K562 (cell line): ENCODE measurements around the gene SMIM35. TPM values are rescaled to one million over a fixed set of nuclear protein-coding genes. Genes with fewer than 3 reads are reported as not detected.

ENCODE experiments used
- BMI1 ChIP-seq: fragments of 150-350 bp; IDR thresholded peaks from 2 replicates; pipeline ENCODE4 v1.6.1; 2014; ENCODE audit warnings: low read length
- BRD4 ChIP-seq: fragments of 200-600 bp; sonication (generic); IDR thresholded peaks from 2 replicates; pipeline ENCODE4 v1.6.1; 2017; ENCODE audit warnings: inconsistent platforms
- CAMTA2 ChIP-seq: fragments of 250-450 bp; sonication (Bioruptor Pico); conservative IDR thresholded peaks from 2 replicates; pipeline ENCODE4 v1.5.1; 2022
- DLX4 ChIP-seq: fragments of 250-450 bp; sonication (Bioruptor Pico); IDR thresholded peaks from 2 replicates; pipeline ENCODE4 v1.6.1; 2021; ENCODE audit warnings: mild to moderate bottlenecking
- HDAC3 ChIP-seq: fragments of 450-650 bp; IDR thresholded peaks from 2 replicates; pipeline ENCODE4 v1.6.1; 2018; ENCODE audit warnings: borderline replicate concordance, mild to moderate bottlenecking, moderate library complexity; ENCODE audit not compliant: partially characterized antibody
- HNRNPL ChIP-seq: fragments of 200-400 bp; formaldehyde crosslinking; IDR thresholded peaks from 2 replicates; pipeline ENCODE4 v1.6.1; 2017; ENCODE audit warnings: low read depth, mild to moderate bottlenecking, low read length
- IRF2 ChIP-seq: sonication (generic); formaldehyde crosslinking; IDR thresholded peaks from 2 replicates; pipeline ENCODE4 v1.8.1; 2022; ENCODE audit warnings: mild to moderate bottlenecking, missing genetic modification reagents
- MCM7 ChIP-seq, 2 experiments: fragments of 450-650 bp; IDR thresholded peaks; 2 replicates each; pipeline ENCODE4 v1.6.1; 2016 to 2018
- MXD1 ChIP-seq: fragments of 250-450 bp; sonication (Bioruptor Pico); IDR thresholded peaks from 2 replicates; pipeline ENCODE4 v1.8.0; 2021; ENCODE audit warnings: borderline replicate concordance, mild to moderate bottlenecking, moderate library complexity; ENCODE audit not compliant: poor library complexity, severe bottlenecking
- NCOA1 ChIP-seq: fragments of 450-650 bp; IDR thresholded peaks from 2 replicates; pipeline ENCODE4 v1.6.1; 2016; ENCODE audit warnings: low read depth
- RB1 ChIP-seq: fragments of 450-650 bp; IDR thresholded peaks from 2 replicates; pipeline ENCODE4 v1.6.1; 2017; ENCODE audit warnings: low read depth, mild to moderate bottlenecking
- RUNX1 ChIP-seq: sonication (generic); IDR thresholded peaks from 2 replicates; pipeline ENCODE4 v1.6.1; 2016; ENCODE audit warnings: antibody characterized with exemption, low read depth
- SMARCA5 ChIP-seq: fragments of 450-650 bp; IDR thresholded peaks from 2 replicates; pipeline ENCODE4 v1.6.1; 2016
- SMARCE1 ChIP-seq: fragments of 450-650 bp; IDR thresholded peaks from 2 replicates; pipeline ENCODE4 v1.7.1; 2016; ENCODE audit warnings: mild to moderate bottlenecking
- SREBF2 ChIP-seq: sonication (generic); formaldehyde crosslinking; IDR thresholded peaks from 2 replicates; pipeline ENCODE4 v1.4.0; 2020; ENCODE audit warnings: mild to moderate bottlenecking, missing genetic modification reagents
- SUPT5H ChIP-seq: fragments of 450-650 bp; IDR thresholded peaks from 2 replicates; pipeline ENCODE4 v1.6.1; 2016
- YY1 ChIP-seq, 3 experiments: IDR thresholded peaks; 2 replicates each; pipeline ENCODE4 v1.6.1; 2011; ENCODE audit warnings: low read length in 2 of 3, mild to moderate bottlenecking in 2 of 3, moderate library complexity in 2 of 3, borderline replicate concordance in 1 of 3, control low read depth in 1 of 3, low read depth in 1 of 3; ENCODE audit not compliant: insufficient read depth in 3 of 3, insufficient replicate concordance in 2 of 3, control insufficient read depth in 1 of 3, insufficient read length in 1 of 3; ENCODE audit errors: extremely low read depth in 1 of 3
- ZNF280B ChIP-seq: fragments of 250-450 bp; sonication (Bioruptor Pico); IDR thresholded peaks from 2 replicates; pipeline ENCODE4 v1.5.1; 2021; ENCODE audit warnings: mild to moderate bottlenecking
- ZNF316 ChIP-seq: fragments of 450-650 bp; IDR thresholded peaks from 2 replicates; pipeline ENCODE4 v1.6.1; 2016
- polyA plus RNA-seq, 8 experiments: library from polyadenylated mRNA; depleted of rRNA in 4 of 8; stranded (reverse) in 5 of 8; unstranded in 3 of 8; fragments of >200 nt; fragmentation: Nextera tagmentation in 2 of 8; fragmentation: Illumina TruSeq in 1 of 8; extraction: Ambion mirVana in 2 of 8; extraction: Trizol in 1 of 8; gene quantifications; 2 replicates each; pipeline versions ENCODE4 v1.2.1 to v1.2.3, GENCODE V29; 2011 to 2014; ENCODE audit warnings: inconsistent platforms in 1 of 8, missing spikeins in 1 of 8
- total RNA-seq, 7 experiments: library from RNA; depleted of rRNA in 6 of 7; stranded (reverse); fragments of >200 nt in 6 of 7; fragmentation: Illumina TruSeq in 2 of 7; extraction: Trizol in 2 of 7; gene quantifications; 2 replicates each; pipeline versions ENCODE4 v1.2.1 to v1.2.3, GENCODE V29; 2011 to 2021; ENCODE audit warnings: low replicate concordance in 1 of 7
- TF ChIP-seq, protein P1 (sequence below): fragments of 250-450 bp; sonication (Bioruptor Pico); IDR thresholded peaks from 2 replicates; pipeline ENCODE4 v1.9.0; 2021; ENCODE audit warnings: mild to moderate bottlenecking, inconsistent platforms
- TF ChIP-seq, protein P2 (sequence below): fragments of 250-450 bp; sonication (Bioruptor Pico); IDR thresholded peaks from 2 replicates; pipeline ENCODE4 v1.5.0; 2021; ENCODE audit warnings: mild to moderate bottlenecking, moderate library complexity

Gene SMIM35
- total and polyA plus RNA-seq, 9 of the 15 experiments (the other 6 are each of a cell fraction or from before 2014, with no cell fraction given), result 0.03 TPM; not detected in 7

DNA sequence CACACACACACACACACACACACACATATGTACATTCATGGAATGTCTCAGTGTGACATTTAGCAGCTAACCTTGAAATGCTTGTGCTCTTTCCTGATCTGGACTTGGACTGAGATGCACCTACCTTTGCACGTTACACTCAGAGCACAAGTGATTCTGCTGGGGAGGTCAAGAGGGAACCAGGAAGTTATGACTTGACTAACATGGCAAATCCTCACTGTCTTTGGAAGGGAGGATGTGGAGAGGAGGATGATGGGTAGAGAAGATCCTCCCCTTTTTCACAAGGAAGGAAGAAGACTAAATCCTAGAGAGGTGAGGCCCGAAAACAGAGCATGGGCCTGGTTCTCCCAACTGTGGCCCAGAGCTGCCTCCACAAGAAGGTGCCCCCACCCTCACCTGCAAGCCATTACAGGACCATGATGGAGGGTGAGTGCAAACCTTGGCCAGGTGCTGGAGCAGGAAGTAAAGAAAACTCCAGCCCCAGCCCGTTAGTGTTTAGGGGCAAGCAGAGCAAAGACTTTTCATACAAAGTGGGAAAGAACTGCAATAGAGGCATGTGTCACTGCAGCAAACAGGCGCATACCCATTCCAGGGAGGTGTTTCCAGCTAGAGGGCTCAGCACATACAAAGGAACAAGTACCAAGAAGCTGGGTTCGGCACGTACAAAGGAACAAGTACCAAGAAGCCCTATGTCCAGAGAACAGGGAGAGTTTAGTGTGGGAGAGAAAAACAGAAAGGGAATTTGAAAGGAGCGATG is 39.5 kb upstream of the SMIM35 start (continued):
- no peak for TF ChIP-seq ZNF280B
- no peak for TF ChIP-seq RUNX1
- TF ChIP-seq IRF2 (CRISPR knock-in tag), result no peak
- TF ChIP-seq CAMTA2, result no peak
- no peak for TF ChIP-seq HDAC3
- no peak for TF ChIP-seq BMI1
- TF ChIP-seq SMARCE1, result no peak
- no peak for TF ChIP-seq SREBF2
- no peak for TF ChIP-seq SMARCA5
- TF ChIP-seq, protein P1, sequence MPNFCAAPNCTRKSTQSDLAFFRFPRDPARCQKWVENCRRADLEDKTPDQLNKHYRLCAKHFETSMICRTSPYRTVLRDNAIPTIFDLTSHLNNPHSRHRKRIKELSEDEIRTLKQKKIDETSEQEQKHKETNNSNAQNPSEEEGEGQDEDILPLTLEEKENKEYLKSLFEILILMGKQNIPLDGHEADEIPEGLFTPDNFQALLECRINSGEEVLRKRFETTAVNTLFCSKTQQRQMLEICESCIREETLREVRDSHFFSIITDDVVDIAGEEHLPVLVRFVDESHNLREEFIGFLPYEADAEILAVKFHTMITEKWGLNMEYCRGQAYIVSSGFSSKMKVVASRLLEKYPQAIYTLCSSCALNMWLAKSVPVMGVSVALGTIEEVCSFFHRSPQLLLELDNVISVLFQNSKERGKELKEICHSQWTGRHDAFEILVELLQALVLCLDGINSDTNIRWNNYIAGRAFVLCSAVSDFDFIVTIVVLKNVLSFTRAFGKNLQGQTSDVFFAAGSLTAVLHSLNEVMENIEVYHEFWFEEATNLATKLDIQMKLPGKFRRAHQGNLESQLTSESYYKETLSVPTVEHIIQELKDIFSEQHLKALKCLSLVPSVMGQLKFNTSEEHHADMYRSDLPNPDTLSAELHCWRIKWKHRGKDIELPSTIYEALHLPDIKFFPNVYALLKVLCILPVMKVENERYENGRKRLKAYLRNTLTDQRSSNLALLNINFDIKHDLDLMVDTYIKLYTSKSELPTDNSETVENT (CRISPR knock-in tag), result 0 out of 2 replicates have a peak, but pooled peaks have one; percentile 46
- no peak for TF ChIP-seq NCOA1
- TF ChIP-seq HNRNPL, result no peak
- TF ChIP-seq DLX4, result peak; percentile 72; the same call in 1 of the 2 replicates
- TF ChIP-seq ZNF316, result peak; percentile 38; the same call in 1 of the 2 replicates
- no peak for TF ChIP-seq BRD4
- TF ChIP-seq MXD1 (CRISPR knock-in tag), result no peak
- peak; percentile 86 for TF ChIP-seq SUPT5H
- no peak for TF ChIP-seq MCM7 (IDR thresholded peaks at IDR 0.05)
- no peak for TF ChIP-seq RB1
- no peak for TF ChIP-seq YY1 (IDR thresholded peaks at IDR 0.05; ENCODE audit: borderline replicate concordance in 1 of 3, control insufficient read depth in 1 of 3, extremely low read depth in 1 of 3, insufficient read depth in 3 of 3, insufficient read length in 1 of 3, insufficient replicate concordance in 2 of 3, low read depth in 1 of 3, low read length in 2 of 3)
- TF ChIP-seq, protein P2, sequence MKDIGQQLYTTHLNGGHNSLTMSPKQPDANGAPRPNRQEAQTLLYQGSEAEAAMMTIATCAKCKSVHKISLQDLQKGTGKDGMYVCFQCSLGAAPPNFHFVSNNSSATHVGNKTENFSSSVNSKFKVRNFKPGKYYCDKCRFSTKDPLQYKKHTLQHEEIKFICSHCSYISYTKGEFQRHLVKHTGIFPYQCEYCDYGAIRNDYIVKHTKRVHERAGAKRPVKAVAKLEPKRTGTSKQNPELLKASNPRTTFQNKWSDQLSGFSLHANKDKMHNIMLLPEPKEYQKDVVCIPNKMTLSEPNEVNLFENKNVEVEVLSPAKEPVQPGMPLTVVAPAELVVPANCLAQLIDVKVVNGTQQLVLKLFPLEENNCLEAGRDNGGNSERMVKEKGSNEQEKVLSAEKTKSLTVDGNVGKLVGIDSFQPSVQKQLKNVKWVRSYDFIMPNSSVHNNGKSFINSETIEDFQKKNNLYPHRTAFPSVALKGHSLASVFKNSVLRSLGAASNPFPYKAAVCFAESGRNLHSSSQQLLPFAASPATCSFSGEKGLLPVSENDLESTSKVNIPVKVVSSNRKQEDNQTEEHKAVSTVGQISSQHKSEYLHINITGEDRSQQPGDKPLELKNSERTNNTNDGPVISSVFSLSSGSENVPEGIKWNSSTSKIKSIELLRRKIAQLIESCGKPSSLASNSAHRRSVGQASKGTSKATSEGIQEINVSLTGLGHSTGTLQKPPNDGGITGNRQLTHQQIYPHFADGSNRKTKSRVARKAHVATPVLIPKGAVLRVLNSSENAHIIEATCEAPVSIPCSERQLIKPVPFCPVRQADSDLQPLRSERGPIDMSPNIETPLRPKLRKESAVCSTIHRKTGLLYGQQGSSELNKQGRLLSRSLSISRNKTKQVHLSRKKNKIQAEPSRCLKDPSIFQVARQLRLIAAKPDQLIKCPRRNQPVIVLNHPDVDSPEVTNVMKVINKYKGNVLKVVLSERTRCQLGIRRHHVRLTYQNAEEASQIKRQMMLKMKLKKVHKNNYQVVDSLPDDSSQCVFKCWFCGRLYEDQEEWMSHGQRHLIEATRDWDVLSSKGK (CRISPR knock-in tag), result peak; percentile 82; the same call in 1 of the 2 replicates
